ENCODE measurements around the gene MKKS.

DNA sequence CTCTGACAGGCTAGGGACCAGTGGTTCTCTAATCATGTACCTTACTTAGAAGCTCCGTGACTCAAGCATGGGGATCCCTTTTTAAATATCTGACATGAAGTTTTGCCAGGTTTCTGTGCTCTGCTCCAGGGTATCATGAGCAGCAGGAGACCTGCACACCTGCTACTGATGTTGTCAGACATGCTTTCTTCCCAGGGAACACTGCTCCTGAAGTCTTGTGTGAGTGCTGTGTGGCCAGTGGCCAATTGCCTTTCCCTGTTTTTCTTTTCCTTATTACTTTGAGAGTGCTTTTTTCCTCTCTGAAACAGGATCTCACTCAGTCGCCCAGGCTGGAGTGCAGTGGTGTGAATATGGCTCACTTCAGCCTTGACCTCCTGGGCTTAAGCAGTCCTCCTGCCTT lies 27.5 kb upstream of the MKKS start:
- TF ChIP-seq, protein P1, sequence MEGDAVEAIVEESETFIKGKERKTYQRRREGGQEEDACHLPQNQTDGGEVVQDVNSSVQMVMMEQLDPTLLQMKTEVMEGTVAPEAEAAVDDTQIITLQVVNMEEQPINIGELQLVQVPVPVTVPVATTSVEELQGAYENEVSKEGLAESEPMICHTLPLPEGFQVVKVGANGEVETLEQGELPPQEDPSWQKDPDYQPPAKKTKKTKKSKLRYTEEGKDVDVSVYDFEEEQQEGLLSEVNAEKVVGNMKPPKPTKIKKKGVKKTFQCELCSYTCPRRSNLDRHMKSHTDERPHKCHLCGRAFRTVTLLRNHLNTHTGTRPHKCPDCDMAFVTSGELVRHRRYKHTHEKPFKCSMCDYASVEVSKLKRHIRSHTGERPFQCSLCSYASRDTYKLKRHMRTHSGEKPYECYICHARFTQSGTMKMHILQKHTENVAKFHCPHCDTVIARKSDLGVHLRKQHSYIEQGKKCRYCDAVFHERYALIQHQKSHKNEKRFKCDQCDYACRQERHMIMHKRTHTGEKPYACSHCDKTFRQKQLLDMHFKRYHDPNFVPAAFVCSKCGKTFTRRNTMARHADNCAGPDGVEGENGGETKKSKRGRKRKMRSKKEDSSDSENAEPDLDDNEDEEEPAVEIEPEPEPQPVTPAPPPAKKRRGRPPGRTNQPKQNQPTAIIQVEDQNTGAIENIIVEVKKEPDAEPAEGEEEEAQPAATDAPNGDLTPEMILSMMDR (IDR thresholded peaks at IDR 0.05 in 8 of 11, conservative IDR thresholded peaks at IDR 0.05 in 3 of 11), result no peak
- no peak for TF ChIP-seq POLR2A (IDR thresholded peaks at IDR 0.05)
